Astrocyte (in vitro differentiated cells and primary cell): Measurements from ENCODE around the gene NAT9.

Source experiments
- CTCF ChIP-seq: IDR thresholded peaks from 2 replicates; pipeline ENCODE4 v1.5.1; 2011; ENCODE audit warnings: low read depth, mild to moderate bottlenecking, inconsistent platforms, low read length, moderate library complexity; ENCODE audit not compliant: insufficient read depth
- EZH2 ChIP-seq: IDR thresholded peaks from 2 replicates; pipeline ENCODE4 v1.6.1; 2012; ENCODE audit warnings: mild to moderate bottlenecking, low read length, inconsistent platforms; ENCODE audit not compliant: insufficient read depth

- TF ChIP-seq CTCF, result no peak
- no peak for TF ChIP-seq EZH2
These were observed 32.7 kb upstream of the NAT9 start for GRCh38 chr17:74808714-74809430.
